GM23338 (cell line): ENCODE results near the gene ELN. TPM values are rescaled to one million over a fixed set of nuclear protein-coding genes. Genes with fewer than 3 reads are reported as not detected.

ENCODE experiments used
- ATAC-seq: fragments of 200-7000 bp; cut with Tn5 transposase; 3 replicates; pipeline ENCODE4 v1.9.1; 2020
- DNase-seq: peaks from one replicate; pipeline ENCODE4 v3.0.0-alpha.2; 2015; ENCODE audit warnings: low spot score
- H2AFZ ChIP-seq: fragments of 200-600 bp; sonication (generic); 2 replicates; pipeline ENCODE4 v1.8.0; 2016; ENCODE audit warnings: antibody characterized with exemption, mild to moderate bottlenecking, moderate library complexity
- H3F3A ChIP-seq: fragments of 200-600 bp; sonication (generic); replicated peaks from 2 replicates; pipeline ENCODE4 v1.8.0; 2017; ENCODE audit warnings: antibody characterized with exemption, mixed run types, low read depth
- H3K27ac ChIP-seq: fragments of 200-600 bp; sonication (generic); 2 replicates; pipeline ENCODE4 v1.6.1; 2016; ENCODE audit warnings: low read depth
- H3K27me3 ChIP-seq: fragments of 200-600 bp; sonication (generic); 2 replicates; pipeline ENCODE4 v1.8.0; 2016; ENCODE audit warnings: mild to moderate bottlenecking, mixed run types, moderate library complexity; ENCODE audit not compliant: insufficient read depth
- H3K36me3 ChIP-seq: fragments of 200-600 bp; sonication (generic); 2 replicates; pipeline ENCODE4 v1.8.0; 2016; ENCODE audit warnings: mild to moderate bottlenecking; ENCODE audit not compliant: insufficient read depth
- H3K4me1 ChIP-seq: fragments of 200-600 bp; sonication (generic); 2 replicates; pipeline ENCODE4 v1.8.0; 2016; ENCODE audit warnings: mild to moderate bottlenecking, moderate library complexity; ENCODE audit not compliant: insufficient read depth
- H3K4me2 ChIP-seq: fragments of 200-600 bp; sonication (generic); 2 replicates; pipeline ENCODE4 v1.7.1; 2017; ENCODE audit warnings: mixed run types
- H3K4me3 ChIP-seq: fragments of 200-600 bp; sonication (generic); 2 replicates; pipeline ENCODE4 v1.6.1; 2016; ENCODE audit warnings: mixed run types
- H3K79me2 ChIP-seq: fragments of 200-600 bp; sonication (generic); replicated peaks from 2 replicates; pipeline ENCODE4 v1.8.0; 2017; ENCODE audit warnings: mild to moderate bottlenecking; ENCODE audit not compliant: insufficient read depth
- H3K9me2 ChIP-seq: fragments of 200-600 bp; sonication (generic); 2 replicates; pipeline ENCODE4 v1.8.0; 2017; ENCODE audit not compliant: insufficient read depth
- H4K20me1 ChIP-seq: fragments of 200-600 bp; sonication (generic); replicated peaks from 2 replicates; pipeline ENCODE4 v1.8.0; 2017; ENCODE audit warnings: mild to moderate bottlenecking; ENCODE audit not compliant: insufficient read depth
- H3K27ac Mint-ChIP-seq: 2 replicates; pipeline ENCODE4 v1.8.0; 2020; ENCODE audit warnings: inconsistent platforms, mild to moderate bottlenecking, moderate library complexity, mixed read lengths
- H3K27me3 Mint-ChIP-seq: 3 replicates; pipeline ENCODE4 v1.8.0; 2022; ENCODE audit warnings: low read depth, mild to moderate bottlenecking, moderate library complexity, mixed read lengths, inconsistent platforms; ENCODE audit not compliant: insufficient read depth, poor library complexity
- H3K36me3 Mint-ChIP-seq: 3 replicates; pipeline ENCODE4 v1.8.0; 2021; ENCODE audit warnings: low read depth, mild to moderate bottlenecking, inconsistent platforms, moderate library complexity, mixed read lengths
- H3K4me1 Mint-ChIP-seq: 3 replicates; pipeline ENCODE4 v1.8.0; 2020; ENCODE audit warnings: mild to moderate bottlenecking, inconsistent platforms, mixed read lengths
- H3K4me3 Mint-ChIP-seq: 3 replicates; pipeline ENCODE4 v1.8.0; 2021; ENCODE audit warnings: moderate library complexity, mild to moderate bottlenecking, inconsistent platforms, mixed read lengths
- H3K9me3 Mint-ChIP-seq: 3 replicates; pipeline ENCODE4 v1.8.0; 2020; ENCODE audit warnings: moderate library complexity, mild to moderate bottlenecking, inconsistent platforms, mixed read lengths
- CREB1 ChIP-seq: fragments of 250-450 bp; sonication (Bioruptor Pico); IDR thresholded peaks from 2 replicates; pipeline ENCODE4 v1.5.0; 2020; ENCODE audit warnings: low read depth, mild to moderate bottlenecking, moderate library complexity
- EZH2 ChIP-seq: fragments of 200-600 bp; sonication (generic); IDR thresholded peaks from one replicate; pipeline ENCODE4 v1.8.0; 2017; ENCODE audit warnings: antibody characterized with exemption, mild to moderate bottlenecking, low read depth; ENCODE audit not compliant: unreplicated experiment
- EZH2phosphoT487 ChIP-seq: fragments of 200-600 bp; sonication (generic); IDR thresholded peaks from one replicate; pipeline ENCODE4 v1.8.1; 2018; ENCODE audit warnings: antibody characterized with exemption; ENCODE audit not compliant: unreplicated experiment
- JUNB ChIP-seq: IDR thresholded peaks from one replicate; pipeline ENCODE4 v1.6.1; 2016; ENCODE audit warnings: antibody characterized with exemption; ENCODE audit not compliant: unreplicated experiment
- NANOG ChIP-seq: IDR thresholded peaks from 2 replicates; pipeline ENCODE4 v1.6.1; 2016; ENCODE audit warnings: antibody characterized with exemption, borderline replicate concordance
- POLR2AphosphoS5 ChIP-seq: IDR thresholded peaks from 2 replicates; pipeline ENCODE4 v1.6.1; 2016; ENCODE audit warnings: antibody characterized with exemption, low read depth
- STAT1 ChIP-seq: IDR thresholded peaks from one replicate; pipeline ENCODE4 v1.6.1; 2016; ENCODE audit warnings: antibody characterized with exemption; ENCODE audit not compliant: unreplicated experiment
- ZNF114 ChIP-seq: fragments of 250-450 bp; sonication (Bioruptor Pico); IDR thresholded peaks from 2 replicates; pipeline ENCODE4 v1.5.0; 2020; ENCODE audit warnings: mild to moderate bottlenecking, moderate library complexity
- ZNF331 ChIP-seq: fragments of 250-450 bp; sonication (Bioruptor Pico); IDR thresholded peaks from 2 replicates; pipeline ENCODE4 v1.5.0; 2020; ENCODE audit warnings: low read depth, mild to moderate bottlenecking, moderate library complexity
- polyA plus RNA-seq: library from polyadenylated mRNA; unstranded; fragments of >200 nt; fragmentation: Nextera tagmentation; extraction: Ambion mirVana; gene quantifications from 2 replicates; pipeline ENCODE4 v1.2.1, GENCODE V29; 2016
- total RNA-seq: library from RNA; depleted of rRNA; stranded (reverse); fragments of >200 nt; shearing (Covaris generic); gene quantifications from 2 replicates; pipeline ENCODE4 v1.2.3, GENCODE V29; 2014
- TF ChIP-seq, protein P1 (sequence below), 2 experiments: fragments of 200-600 bp in 1 of 2; sonication (generic) in 1 of 2; conservative IDR thresholded peaks; 2 replicates each; pipeline versions ENCODE4 v1.5.1 to v1.6.1; 2016 to 2017; ENCODE audit warnings: antibody characterized with exemption in 2 of 2, low read depth in 2 of 2, mild to moderate bottlenecking in 2 of 2, moderate library complexity in 1 of 2
- TF ChIP-seq, protein P2 (sequence below): fragments of 250-450 bp; sonication (Bioruptor Pico); IDR thresholded peaks from 2 replicates; pipeline ENCODE4 v1.5.0; 2020; ENCODE audit warnings: mild to moderate bottlenecking, moderate library complexity
- TF ChIP-seq, protein P3 (sequence below): IDR thresholded peaks from 2 replicates; pipeline ENCODE4 v1.6.1; 2016; ENCODE audit warnings: antibody characterized with exemption
- TF ChIP-seq, protein P4 (sequence below): IDR thresholded peaks from one replicate; pipeline ENCODE4 v1.6.1; 2018; ENCODE audit warnings: antibody characterized with exemption; ENCODE audit not compliant: unreplicated experiment

ELN gene
- total and polyA plus RNA-seq, 2 experiments from 2014 or later = 1.1 to 5.6 TPM

GRCh38 chr7:74044366-74045350, 16.7 kb downstream of the ELN start:
- DNase-seq (no peak), ATAC-seq (no peak)
- H3K27ac ChIP-seq = no peak overlapping the region
- TF ChIP-seq POLR2AphosphoS5 = no peak
- TF ChIP-seq ZNF114 (CRISPR knock-in tag) = no peak
- no peak for TF ChIP-seq JUNB
- TF ChIP-seq, protein P1, sequence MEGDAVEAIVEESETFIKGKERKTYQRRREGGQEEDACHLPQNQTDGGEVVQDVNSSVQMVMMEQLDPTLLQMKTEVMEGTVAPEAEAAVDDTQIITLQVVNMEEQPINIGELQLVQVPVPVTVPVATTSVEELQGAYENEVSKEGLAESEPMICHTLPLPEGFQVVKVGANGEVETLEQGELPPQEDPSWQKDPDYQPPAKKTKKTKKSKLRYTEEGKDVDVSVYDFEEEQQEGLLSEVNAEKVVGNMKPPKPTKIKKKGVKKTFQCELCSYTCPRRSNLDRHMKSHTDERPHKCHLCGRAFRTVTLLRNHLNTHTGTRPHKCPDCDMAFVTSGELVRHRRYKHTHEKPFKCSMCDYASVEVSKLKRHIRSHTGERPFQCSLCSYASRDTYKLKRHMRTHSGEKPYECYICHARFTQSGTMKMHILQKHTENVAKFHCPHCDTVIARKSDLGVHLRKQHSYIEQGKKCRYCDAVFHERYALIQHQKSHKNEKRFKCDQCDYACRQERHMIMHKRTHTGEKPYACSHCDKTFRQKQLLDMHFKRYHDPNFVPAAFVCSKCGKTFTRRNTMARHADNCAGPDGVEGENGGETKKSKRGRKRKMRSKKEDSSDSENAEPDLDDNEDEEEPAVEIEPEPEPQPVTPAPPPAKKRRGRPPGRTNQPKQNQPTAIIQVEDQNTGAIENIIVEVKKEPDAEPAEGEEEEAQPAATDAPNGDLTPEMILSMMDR (conservative IDR thresholded peaks at IDR 0.05; ENCODE audit: low read depth in 2 of 2) = no peak
- TF ChIP-seq CREB1 = no peak
- TF ChIP-seq, protein P2, sequence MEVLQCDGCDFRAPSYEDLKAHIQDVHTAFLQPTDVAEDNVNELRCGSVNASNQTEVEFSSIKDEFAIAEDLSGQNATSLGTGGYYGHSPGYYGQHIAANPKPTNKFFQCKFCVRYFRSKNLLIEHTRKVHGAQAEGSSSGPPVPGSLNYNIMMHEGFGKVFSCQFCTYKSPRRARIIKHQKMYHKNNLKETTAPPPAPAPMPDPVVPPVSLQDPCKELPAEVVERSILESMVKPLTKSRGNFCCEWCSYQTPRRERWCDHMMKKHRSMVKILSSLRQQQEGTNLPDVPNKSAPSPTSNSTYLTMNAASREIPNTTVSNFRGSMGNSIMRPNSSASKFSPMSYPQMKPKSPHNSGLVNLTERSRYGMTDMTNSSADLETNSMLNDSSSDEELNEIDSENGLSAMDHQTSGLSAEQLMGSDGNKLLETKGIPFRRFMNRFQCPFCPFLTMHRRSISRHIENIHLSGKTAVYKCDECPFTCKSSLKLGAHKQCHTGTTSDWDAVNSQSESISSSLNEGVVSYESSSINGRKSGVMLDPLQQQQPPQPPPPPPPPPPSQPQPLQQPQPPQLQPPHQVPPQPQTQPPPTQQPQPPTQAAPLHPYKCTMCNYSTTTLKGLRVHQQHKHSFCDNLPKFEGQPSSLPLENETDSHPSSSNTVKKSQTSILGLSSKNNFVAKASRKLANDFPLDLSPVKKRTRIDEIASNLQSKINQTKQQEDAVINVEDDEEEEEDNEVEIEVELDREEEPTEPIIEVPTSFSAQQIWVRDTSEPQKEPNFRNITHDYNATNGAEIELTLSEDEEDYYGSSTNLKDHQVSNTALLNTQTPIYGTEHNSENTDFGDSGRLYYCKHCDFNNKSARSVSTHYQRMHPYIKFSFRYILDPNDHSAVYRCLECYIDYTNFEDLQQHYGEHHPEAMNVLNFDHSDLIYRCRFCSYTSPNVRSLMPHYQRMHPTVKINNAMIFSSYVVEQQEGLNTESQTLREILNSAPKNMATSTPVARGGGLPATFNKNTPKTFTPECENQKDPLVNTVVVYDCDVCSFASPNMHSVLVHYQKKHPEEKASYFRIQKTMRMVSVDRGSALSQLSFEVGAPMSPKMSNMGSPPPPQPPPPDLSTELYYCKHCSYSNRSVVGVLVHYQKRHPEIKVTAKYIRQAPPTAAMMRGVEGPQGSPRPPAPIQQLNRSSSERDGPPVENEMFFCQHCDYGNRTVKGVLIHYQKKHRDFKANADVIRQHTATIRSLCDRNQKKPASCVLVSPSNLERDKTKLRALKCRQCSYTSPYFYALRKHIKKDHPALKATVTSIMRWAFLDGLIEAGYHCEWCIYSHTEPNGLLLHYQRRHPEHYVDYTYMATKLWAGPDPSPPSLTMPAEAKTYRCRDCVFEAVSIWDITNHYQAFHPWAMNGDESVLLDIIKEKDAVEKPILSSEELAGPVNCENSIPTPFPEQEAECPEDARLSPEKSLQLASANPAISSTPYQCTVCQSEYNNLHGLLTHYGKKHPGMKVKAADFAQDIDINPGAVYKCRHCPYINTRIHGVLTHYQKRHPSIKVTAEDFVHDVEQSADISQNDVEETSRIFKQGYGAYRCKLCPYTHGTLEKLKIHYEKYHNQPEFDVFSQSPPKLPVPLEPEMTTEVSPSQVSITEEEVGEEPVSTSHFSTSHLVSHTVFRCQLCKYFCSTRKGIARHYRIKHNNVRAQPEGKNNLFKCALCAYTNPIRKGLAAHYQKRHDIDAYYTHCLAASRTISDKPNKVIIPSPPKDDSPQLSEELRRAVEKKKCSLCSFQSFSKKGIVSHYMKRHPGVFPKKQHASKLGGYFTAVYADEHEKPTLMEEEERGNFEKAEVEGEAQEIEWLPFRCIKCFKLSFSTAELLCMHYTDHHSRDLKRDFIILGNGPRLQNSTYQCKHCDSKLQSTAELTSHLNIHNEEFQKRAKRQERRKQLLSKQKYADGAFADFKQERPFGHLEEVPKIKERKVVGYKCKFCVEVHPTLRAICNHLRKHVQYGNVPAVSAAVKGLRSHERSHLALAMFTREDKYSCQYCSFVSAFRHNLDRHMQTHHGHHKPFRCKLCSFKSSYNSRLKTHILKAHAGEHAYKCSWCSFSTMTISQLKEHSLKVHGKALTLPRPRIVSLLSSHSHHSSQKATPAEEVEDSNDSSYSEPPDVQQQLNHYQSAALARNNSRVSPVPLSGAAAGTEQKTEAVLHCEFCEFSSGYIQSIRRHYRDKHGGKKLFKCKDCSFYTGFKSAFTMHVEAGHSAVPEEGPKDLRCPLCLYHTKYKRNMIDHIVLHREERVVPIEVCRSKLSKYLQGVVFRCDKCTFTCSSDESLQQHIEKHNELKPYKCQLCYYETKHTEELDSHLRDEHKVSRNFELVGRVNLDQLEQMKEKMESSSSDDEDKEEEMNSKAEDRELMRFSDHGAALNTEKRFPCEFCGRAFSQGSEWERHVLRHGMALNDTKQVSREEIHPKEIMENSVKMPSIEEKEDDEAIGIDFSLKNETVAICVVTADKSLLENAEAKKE (CRISPR knock-in tag) = no peak
- TF ChIP-seq STAT1 = no peak
- no peak for TF ChIP-seq NANOG
- TF ChIP-seq EZH2 = no peak
- TF ChIP-seq, protein P3, sequence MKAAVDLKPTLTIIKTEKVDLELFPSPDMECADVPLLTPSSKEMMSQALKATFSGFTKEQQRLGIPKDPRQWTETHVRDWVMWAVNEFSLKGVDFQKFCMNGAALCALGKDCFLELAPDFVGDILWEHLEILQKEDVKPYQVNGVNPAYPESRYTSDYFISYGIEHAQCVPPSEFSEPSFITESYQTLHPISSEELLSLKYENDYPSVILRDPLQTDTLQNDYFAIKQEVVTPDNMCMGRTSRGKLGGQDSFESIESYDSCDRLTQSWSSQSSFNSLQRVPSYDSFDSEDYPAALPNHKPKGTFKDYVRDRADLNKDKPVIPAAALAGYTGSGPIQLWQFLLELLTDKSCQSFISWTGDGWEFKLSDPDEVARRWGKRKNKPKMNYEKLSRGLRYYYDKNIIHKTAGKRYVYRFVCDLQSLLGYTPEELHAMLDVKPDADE = no peak
- TF ChIP-seq, protein P4, sequence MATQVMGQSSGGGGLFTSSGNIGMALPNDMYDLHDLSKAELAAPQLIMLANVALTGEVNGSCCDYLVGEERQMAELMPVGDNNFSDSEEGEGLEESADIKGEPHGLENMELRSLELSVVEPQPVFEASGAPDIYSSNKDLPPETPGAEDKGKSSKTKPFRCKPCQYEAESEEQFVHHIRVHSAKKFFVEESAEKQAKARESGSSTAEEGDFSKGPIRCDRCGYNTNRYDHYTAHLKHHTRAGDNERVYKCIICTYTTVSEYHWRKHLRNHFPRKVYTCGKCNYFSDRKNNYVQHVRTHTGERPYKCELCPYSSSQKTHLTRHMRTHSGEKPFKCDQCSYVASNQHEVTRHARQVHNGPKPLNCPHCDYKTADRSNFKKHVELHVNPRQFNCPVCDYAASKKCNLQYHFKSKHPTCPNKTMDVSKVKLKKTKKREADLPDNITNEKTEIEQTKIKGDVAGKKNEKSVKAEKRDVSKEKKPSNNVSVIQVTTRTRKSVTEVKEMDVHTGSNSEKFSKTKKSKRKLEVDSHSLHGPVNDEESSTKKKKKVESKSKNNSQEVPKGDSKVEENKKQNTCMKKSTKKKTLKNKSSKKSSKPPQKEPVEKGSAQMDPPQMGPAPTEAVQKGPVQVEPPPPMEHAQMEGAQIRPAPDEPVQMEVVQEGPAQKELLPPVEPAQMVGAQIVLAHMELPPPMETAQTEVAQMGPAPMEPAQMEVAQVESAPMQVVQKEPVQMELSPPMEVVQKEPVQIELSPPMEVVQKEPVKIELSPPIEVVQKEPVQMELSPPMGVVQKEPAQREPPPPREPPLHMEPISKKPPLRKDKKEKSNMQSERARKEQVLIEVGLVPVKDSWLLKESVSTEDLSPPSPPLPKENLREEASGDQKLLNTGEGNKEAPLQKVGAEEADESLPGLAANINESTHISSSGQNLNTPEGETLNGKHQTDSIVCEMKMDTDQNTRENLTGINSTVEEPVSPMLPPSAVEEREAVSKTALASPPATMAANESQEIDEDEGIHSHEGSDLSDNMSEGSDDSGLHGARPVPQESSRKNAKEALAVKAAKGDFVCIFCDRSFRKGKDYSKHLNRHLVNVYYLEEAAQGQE = no peak
- no peak for TF ChIP-seq ZNF331 (CRISPR knock-in tag)
- no peak for TF ChIP-seq EZH2phosphoT487
- no peak overlapping the region for H3K4me3 ChIP-seq
- H3K4me1 ChIP-seq = peaks cover 4% of the 10 kb centered on the region; the same call in 1 of the 2 replicates
- H3K79me2 ChIP-seq = no peaks in the 10 kb centered on the region
- no peaks in the 10 kb centered on the region for H3K36me3 ChIP-seq
- no peaks in the 10 kb centered on the region for H3F3A ChIP-seq
- H3K4me2 ChIP-seq = no peak overlapping the region
- peaks cover 16% of the 10 kb centered on the region for H3K27me3 Mint-ChIP-seq
- H3K4me1 Mint-ChIP-seq = peaks cover 33% of the 10 kb centered on the region
- H3K4me3 Mint-ChIP-seq = no peak overlapping the region
- no peak overlapping the region for H2AFZ ChIP-seq
- no peaks in the 10 kb centered on the region for H3K36me3 Mint-ChIP-seq
- H3K27me3 ChIP-seq = no peaks in the 10 kb centered on the region
- no peaks in the 10 kb centered on the region for H3K9me3 Mint-ChIP-seq
- no peak overlapping the region for H3K27ac Mint-ChIP-seq
- no peaks in the 10 kb centered on the region for H4K20me1 ChIP-seq
- H3K9me2 ChIP-seq = no peaks in the 10 kb centered on the region
